ENCODE data around the gene CAPN3.

The CAPN3 gene

DNA sequence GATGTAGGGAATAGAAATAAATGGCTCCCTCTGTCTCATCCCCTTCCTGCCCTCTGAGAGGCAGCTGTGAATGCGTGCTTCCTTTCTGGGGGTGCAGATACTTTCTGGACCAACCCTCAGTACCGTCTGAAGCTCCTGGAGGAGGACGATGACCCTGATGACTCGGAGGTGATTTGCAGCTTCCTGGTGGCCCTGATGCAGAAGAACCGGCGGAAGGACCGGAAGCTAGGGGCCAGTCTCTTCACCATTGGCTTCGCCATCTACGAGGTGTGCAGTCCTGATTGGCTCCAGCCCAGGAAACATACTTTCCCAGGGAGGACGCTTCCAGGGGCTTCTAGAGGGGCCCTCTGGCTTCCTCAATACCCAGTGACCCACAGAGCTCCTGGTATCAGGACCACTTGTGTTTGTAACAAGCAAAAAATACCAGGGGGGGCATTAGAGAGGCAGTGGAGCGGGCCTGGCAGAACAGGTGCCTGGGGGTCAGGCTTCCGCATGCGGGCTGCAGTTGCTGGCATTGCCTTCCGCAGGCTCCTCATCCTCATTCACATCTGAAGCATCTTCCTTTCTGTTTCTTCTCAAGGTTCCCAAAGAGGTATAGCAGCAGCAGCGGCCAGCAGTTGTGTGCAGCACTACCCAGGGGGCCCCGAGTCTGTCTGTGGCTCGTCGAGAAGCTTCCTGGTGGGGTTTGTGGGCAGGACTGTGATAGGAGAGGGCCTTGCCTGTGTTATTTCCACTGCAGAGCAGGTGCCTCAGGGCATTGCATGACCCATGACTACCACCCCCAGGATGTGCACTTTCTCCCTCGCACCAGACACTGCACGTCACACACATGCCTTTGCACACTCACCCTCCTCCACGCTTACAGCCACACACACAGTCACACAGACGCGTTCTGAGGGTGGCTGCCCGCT lies 42.5 kb downstream of the CAPN3 start:
- DNase-seq = peak; percentile 16

DNA sequence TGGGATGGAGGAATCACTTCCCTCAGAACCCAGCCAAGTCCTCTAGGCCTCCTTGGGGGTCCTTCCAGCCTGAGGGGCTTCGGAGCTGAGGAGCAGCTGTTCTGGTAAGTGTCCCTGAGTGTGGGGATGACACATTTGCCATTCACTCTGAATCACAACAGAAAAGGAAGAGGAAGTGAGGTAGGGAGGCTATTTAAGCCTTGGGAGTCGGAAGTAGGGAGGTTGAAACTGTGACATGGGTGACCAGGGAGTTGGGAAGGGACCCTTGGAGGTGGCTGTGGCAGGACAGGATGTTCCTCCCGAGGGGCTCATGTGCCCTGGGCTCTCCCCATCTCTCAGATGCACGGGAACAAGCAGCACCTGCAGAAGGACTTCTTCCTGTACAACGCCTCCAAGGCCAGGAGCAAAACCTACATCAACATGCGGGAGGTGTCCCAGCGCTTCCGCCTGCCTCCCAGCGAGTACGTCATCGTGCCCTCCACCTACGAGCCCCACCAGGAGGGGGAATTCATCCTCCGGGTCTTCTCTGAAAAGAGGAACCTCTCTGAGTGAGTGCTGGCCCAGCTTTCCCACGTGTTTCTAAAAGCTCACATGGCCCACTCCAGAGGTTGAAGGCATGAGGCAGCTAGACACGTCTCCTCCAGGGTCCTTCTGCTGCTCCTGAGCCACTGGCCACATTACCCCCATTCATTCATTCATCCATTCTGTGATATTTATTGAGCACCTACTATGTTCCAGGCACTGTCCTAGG lies 43.3 kb downstream of the CAPN3 start:
- DNase-seq = no peak

GRCh38 chr15:42403389-42403788 lies 44.1 kb downstream of the CAPN3 start:
- DNase-seq = no peak

GRCh38 chr15:42404461-42405235 lies 45.3 kb downstream of the CAPN3 start:
- DNase-seq = no peak

- DNase-seq = no peak
Measured at GRCh38 chr15:42405863-42406482, 46.7 kb downstream of the CAPN3 start.

GRCh38 chr15:42408178-42408577 lies 48.9 kb downstream of the CAPN3 start:
- DNase-seq = no peak

DNA sequence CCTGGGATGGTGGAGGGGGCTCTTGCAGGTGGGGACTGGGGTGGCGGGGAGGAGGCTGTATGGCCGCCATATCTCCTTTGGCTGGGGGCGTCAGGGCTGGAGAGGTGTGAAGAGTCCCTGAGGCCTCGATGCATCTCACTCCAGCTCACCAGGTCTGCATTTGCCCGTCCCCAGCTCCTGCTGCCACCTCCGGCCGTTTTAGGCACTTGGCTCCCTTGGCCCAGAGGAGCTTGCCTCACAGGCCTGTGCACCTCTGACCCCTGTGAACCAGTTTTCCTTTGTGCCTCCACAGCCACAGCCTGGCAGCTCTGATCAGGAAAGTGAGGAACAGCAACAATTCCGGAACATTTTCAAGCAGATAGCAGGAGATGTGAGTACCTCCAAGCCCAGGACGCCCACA lies 49.7 kb downstream of the CAPN3 start:
- DNase-seq = no peak

DNA sequence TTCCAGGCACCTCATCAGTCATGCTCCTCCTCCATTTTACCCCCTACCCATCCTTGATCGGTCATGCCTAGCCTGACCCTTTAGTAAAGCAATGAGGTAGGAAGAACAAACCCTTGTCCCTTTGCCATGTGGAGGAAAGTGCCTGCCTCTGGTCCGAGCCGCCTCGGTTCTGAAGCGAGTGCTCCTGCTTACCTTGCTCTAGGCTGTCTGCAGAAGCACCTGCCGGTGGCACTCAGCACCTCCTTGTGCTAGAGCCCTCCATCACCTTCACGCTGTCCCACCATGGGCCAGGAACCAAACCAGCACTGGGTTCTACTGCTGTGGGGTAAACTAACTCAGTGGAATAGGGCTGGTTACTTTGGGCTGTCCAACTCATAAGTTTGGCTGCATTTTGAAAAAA lies 52.6 kb downstream of the CAPN3 start:
- DNase-seq = no peak

DNA sequence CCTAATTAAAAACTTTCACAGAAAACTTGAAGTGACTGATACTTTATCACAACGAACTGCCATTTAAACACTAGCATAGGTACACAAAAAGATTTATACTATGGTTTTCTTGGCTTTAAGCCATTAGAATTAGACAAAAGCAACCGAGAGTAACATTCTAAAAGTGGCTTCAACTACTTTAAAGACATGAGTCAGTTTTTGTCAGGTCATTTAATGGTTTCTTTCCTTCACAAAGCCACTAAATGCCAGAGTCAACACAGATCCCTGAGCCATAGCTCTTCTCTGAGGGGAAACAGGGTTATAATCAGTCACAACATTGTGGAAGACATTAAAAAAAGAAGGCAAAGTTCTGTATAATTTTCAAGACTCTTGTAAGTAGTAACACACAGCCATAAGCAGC lies 54.6 kb downstream of the CAPN3 start:
- no peak for DNase-seq

DNA sequence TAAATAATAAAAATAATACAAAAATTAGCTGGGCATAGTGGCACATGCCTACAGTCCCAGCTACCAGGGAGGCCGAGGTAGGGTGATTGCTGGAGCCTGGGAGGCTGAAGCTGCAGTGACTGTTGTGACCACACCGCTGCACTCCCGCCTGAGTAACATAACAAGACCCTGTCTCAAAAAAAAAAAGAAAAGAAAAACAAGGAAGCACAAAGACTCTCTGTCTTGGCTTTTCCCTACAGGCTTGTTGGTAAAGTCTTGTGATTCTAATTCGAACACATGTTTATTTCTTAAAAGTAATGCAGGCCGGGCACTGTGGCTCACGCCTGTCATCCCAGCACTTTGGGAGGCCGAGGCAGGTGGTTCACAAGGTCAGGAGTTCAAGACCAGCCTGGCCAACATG lies 60.1 kb downstream of the CAPN3 start:
- no peak for DNase-seq

DNA sequence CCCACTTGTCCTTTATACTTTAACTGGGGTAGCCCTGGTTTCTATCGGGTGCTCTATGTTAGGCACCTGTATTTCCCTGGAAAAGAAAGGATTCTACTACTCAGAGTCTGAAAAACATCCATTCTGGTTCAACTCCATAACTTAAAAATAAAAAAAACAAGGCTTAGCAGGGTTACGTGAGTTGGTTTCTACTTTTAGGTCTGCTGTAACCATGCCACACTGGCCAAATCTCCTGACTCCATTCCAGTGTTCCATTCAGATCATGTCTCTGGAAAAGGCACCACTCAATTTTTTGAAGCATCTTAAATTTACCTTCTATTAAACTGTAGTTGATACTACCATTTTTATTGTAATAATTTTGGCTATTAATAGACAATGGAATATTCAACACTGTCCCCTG lies 62.1 kb downstream of the CAPN3 start:
- no peak for DNase-seq

DNA sequence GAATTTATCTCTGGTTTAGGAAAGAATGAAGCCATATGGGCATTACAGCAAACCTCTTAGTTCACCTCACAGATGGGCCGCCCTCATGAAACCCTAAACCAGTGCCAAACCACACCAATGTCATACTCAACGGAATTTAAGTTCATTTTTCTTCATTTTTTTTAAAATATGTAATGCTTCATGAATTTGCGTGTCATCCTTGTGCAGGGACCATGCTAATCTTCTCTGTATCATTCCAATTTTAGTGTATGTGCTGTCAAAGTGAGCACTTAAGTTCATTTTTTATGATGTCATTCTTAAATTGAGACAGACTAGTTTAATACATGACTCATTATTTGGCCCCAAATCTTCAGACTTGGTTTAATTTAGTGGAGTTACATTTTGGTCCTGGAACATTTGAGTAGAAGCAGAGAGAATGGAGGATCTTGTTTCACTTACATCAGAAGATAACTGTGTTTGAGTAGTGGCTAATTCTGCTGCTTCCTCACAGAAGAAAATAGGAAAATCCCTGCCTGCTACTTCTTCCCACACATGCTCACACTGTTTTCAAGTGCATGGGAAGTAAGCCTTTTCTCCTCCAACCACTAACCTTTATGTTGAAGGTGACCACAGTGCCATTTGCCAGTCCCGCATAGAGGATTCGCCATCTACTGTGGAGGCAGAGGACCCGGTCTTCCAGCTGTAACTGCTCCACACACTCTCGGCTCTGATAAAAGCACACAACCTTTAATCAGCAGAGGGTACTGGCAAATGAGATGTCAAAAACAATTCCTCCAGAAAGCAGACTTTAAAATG lies 68.3 kb downstream of the CAPN3 start:
- DNase-seq = no peak

DNA sequence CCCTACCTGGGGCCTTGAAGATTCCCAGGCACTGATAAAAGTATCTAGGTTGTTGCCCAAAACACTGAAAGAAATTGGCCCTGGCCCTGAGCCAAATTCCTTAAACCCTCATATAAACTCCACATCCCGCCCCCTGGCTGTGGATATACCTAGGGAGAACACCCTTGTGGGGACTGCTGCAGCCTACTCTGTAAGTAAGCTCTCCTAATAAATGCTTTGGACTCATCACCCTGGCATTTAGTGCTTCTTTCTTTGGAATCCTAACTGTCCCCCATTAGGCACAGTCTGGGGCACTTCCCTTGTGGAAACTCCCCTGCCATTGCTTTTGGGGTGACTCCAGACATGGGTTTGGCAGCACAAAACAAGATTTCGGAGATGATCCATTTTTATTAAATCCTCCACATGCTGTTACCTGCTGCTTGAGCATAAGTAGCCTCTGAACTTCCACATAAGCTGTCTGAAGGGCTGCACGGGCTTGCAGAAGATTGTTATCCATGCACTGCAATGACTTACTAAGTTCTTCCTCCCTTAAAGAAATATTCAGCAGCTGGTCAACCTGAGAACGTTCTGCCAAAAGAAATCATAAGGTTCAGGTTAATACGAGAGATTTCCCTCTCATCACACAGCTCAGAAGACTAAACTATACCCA lies 85.2 kb downstream of the CAPN3 start:
- no peak for DNase-seq

GRCh38 chr15:42445551-42445950 lies 86.2 kb downstream of the CAPN3 start:
- DNase-seq = no peak

DNA sequence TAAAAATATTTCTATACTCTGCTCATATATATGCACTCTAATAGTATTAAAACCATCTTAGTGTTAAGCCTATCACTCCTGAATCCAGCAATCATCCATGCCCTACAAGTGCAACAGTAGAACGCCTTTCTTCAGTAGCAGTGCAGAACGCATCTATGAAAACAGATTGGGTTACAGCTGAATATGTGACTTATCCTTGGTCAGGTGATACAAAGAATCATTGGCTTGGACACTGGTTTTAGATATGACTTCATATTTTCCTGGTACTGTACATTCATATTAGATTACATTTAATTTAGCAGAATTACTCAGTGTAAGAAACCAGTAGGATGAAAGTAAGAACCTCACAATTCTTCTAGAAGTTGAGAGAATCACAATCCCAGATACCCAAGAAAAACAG lies 88.3 kb downstream of the CAPN3 start:
- no peak for DNase-seq

- DNase-seq = no peak
Measured at GRCh38 chr15:42448281-42448680, 89.0 kb downstream of the CAPN3 start.

DNA sequence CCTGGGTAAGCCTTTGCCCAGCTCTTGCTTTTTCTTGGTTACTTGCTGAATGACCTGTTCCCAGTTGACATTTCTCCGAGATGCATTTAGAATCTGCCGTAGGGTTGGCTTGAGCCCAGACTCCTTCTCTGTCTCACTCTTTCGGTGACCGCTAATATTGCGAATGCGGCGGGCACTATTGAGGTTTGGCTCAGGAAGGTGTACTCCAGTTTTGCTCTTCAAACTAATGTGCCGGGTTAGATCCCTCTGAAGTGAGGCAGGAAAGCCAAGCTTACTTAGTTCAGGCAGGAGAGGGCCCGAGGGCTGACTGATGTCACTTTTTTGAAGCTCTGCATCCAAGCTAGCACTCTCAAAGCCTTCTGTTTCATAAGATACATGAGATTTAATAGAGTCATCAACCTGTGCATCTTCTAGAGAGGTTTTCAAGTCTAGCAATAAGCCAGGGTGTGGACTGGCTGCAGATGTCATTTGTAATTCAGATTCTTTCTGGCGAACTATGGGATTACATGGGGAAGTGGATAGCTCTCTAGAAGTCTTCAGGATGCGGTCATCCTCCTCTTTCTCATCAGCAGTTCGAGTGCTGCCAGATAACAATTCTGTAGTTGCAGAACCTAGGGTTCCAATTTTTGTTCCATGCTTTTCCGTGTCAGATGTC lies 90.6 kb downstream of the CAPN3 start:
- DNase-seq = no peak

- no peak for DNase-seq
Measured at GRCh38 chr15:42450425-42450790, 91.1 kb downstream of the CAPN3 start.

- DNase-seq = no peak
Measured at GRCh38 chr15:42453826-42454225, 94.5 kb downstream of the CAPN3 start.

GRCh38 chr15:42456531-42456930 lies 97.2 kb downstream of the CAPN3 start:
- no peak for DNase-seq

DNA sequence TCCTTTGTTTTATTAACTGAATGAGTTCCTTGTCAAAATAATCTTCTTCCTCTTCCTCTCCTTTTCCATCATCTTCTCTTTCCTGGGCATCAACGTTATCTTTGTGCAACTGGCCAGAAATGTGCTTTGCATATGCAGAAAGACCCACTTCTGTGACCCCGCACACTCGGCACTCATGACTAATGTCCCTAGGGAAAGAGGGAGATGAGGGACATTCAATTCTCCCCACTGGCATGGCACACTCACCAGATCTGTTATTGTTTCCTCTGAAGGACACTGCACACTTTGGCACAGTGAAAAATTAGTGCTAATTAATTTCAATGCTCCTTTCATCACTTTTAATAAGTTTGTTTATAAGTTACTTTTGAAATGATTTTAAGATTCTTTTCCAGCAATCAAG lies 97.7 kb downstream of the CAPN3 start:
- DNase-seq = no peak
